Panc1 (cell line): ENCODE data around the gene MTFR2. TPM values are rescaled to one million over a fixed set of nuclear protein-coding genes. Genes with fewer than 3 reads are reported as not detected.

Experiments
- ATAC-seq: fragments of 200-7000 bp; cut with Tn5 transposase; 2 replicates; pipeline ENCODE4 v1.9.1; 2020; ENCODE audit warnings: mild to moderate bottlenecking, moderate library complexity
- BruUV-seq: library from RNA; stranded (reverse); fragments of 400-500 nt; replicated peaks from 2 replicates; lab custom pipeline; 2021; lab: Mats Ljungman, UMichigan
- CTCF ChIA-PET: fragments of 300-600 bp; sonication (Branson Sonifier 250); formaldehyde crosslinking; loops from one replicate; lab custom pipeline; 2022; ENCODE audit warnings: antibody characterized with exemption; lab: Charles Lee
- POLR2A ChIA-PET: fragments of 300-600 bp; sonication (Branson Sonifier 250); formaldehyde crosslinking; loops from one replicate; lab custom pipeline; 2022; ENCODE audit warnings: antibody characterized with exemption; lab: Charles Lee
- DNase-seq: peaks from one replicate; pipeline ENCODE4 v3.0.0-alpha.2; 2010; ENCODE audit warnings: low read depth, low spot score
- H3K27ac ChIP-seq: 2 replicates; pipeline ENCODE4 v1.5.1; 2011; ENCODE audit warnings: mild to moderate bottlenecking, low read length, inconsistent platforms
- H3K27me3 ChIP-seq: fragments of 200-500 bp; sonication (Bioruptor generic); 2 replicates; pipeline ENCODE4 v1.6.0; 2014; ENCODE audit warnings: low read length, inconsistent platforms; ENCODE audit not compliant: control insufficient read depth, insufficient read depth
- H3K36me3 ChIP-seq: fragments of 200-500 bp; sonication (Bioruptor generic); 2 replicates; pipeline ENCODE4 v1.5.1; 2014; ENCODE audit warnings: inconsistent platforms, mild to moderate bottlenecking, low read length, moderate library complexity; ENCODE audit not compliant: control insufficient read depth, insufficient read depth
- H3K4me1 ChIP-seq: 2 replicates; pipeline ENCODE4 v1.5.1; 2011; ENCODE audit warnings: inconsistent platforms, mild to moderate bottlenecking, low read length, moderate library complexity; ENCODE audit not compliant: control insufficient read depth, insufficient read depth
- H3K4me3 ChIP-seq, 2 experiments: 2 replicates each; pipeline ENCODE4 v1.5.1; 2011 to 2012; ENCODE audit warnings: low read depth in 2 of 2, low read length in 2 of 2, mild to moderate bottlenecking in 2 of 2, inconsistent platforms in 1 of 2, moderate library complexity in 1 of 2
- H3K9me3 ChIP-seq: fragments of 200-500 bp; sonication (Bioruptor generic); 2 replicates; pipeline ENCODE4 v1.5.1; 2014; ENCODE audit warnings: low read depth, mild to moderate bottlenecking, inconsistent platforms, low read length, moderate library complexity; ENCODE audit not compliant: control insufficient read depth, insufficient read depth
- POLR2AphosphoS5 ChIP-seq: IDR thresholded peaks from 2 replicates; pipeline ENCODE4 v1.6.1; 2012; ENCODE audit warnings: mild to moderate bottlenecking, low read depth, low read length, moderate library complexity
- SIN3A ChIP-seq: IDR thresholded peaks from 2 replicates; pipeline ENCODE4 v1.6.1; 2012; ENCODE audit warnings: low read depth, mild to moderate bottlenecking, low read length, moderate library complexity, borderline replicate concordance; ENCODE audit not compliant: insufficient read depth
- TCF7L2 ChIP-seq: IDR thresholded peaks from 2 replicates; pipeline ENCODE4 v1.6.1; 2011; ENCODE audit warnings: mild to moderate bottlenecking, low read depth, low read length, inconsistent platforms
- in situ Hi-C: cut with HindIII; loops from 2 replicates; pipeline ENCODE4 v1.10.0; 2016; ENCODE audit warnings: low sequenced_read_pairs, low pct_unique_long_range_greater_than_20kb
- intact Hi-C: fragments of 100-400 bp; cut with micrococcal nuclease; formaldehyde crosslinking; loops from one replicate; pipeline ENCODE4 v1.10.0; 2022; ENCODE audit not compliant: unreplicated experiment
- total RNA-seq: library from RNA; stranded (reverse); gene quantifications from one replicate; pipeline ENCODE4 v1.2.1, GENCODE V29; 2021; ENCODE audit not compliant: unreplicated experiment
- TF ChIP-seq, protein P1 (sequence below): fragments of 450-650 bp; IDR thresholded peaks from 2 replicates; pipeline ENCODE4 v1.5.1; 2017; ENCODE audit warnings: mild to moderate bottlenecking
- TF ChIP-seq, protein P2 (sequence below), 2 experiments: IDR thresholded peaks; 2 replicates each; pipeline ENCODE4 v1.6.1; 2011 to 2012; ENCODE audit warnings: low read depth in 2 of 2, control low read depth in 1 of 2, low read length in 1 of 2, mild to moderate bottlenecking in 1 of 2, moderate library complexity in 1 of 2; ENCODE audit not compliant: insufficient read depth in 1 of 2

MTFR2 gene
- total RNA-seq, 1 experiment from 2014 or later: 12.8 TPM

DNA sequence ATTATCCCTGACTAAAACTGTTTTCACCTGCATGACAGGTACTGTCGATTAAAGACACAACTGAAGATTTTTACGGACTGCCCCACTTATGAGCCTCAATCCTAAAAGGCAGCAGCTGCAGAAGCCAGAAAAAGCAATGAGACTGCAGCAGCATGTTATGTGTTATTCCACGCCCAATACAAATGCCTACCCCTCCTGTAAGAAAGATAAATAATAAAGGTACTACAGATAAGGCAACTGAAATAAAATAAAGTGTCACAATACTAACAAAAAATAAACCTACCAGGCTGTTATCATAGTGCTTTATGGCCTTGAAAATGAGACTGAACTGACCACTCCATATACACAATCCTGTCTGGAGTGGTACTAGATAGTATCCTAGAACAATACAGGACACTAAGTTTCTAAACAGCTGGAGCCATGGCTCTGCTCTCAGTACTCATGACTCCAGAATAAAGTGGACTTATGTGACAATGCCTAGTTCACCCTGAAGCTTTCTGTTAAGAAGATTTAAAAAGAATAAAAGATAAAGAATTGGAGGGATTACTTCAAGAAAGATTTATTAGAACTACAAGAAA lies 30.0 kb upstream of the MTFR2 start:
- DNase-seq (no peak), ATAC-seq (no peak)
- Histone ChIP-seq H3K4me1 (peaks cover 41% of the 10 kb centered on the region), H3K4me3 (no peak overlapping the region), H3K9me3 (no peaks in the 10 kb centered on the region), H3K36me3 (peaks cover 48% of the 10 kb centered on the region), H3K27me3 (no peaks in the 10 kb centered on the region), H3K27ac (no peak overlapping the region)
- POLR2A ChIA-PET: interaction anchor here (0.6 kb wide), 1 partner anchor 1786 kb away, joined by 7 read pairs; no protein-coding TSS in a partner anchor
- CTCF ChIA-PET: no interaction called here
- no TSS peak for BruUV-seq
- in situ Hi-C loops (no loop called here), intact Hi-C loops (no loop called here)
- TF ChIP-seq SIN3A (no peak), TCF7L2 (no peak)
- TF ChIP-seq, protein P1, sequence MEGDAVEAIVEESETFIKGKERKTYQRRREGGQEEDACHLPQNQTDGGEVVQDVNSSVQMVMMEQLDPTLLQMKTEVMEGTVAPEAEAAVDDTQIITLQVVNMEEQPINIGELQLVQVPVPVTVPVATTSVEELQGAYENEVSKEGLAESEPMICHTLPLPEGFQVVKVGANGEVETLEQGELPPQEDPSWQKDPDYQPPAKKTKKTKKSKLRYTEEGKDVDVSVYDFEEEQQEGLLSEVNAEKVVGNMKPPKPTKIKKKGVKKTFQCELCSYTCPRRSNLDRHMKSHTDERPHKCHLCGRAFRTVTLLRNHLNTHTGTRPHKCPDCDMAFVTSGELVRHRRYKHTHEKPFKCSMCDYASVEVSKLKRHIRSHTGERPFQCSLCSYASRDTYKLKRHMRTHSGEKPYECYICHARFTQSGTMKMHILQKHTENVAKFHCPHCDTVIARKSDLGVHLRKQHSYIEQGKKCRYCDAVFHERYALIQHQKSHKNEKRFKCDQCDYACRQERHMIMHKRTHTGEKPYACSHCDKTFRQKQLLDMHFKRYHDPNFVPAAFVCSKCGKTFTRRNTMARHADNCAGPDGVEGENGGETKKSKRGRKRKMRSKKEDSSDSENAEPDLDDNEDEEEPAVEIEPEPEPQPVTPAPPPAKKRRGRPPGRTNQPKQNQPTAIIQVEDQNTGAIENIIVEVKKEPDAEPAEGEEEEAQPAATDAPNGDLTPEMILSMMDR: no peak

- intact Hi-C loops (no loop called here), in situ Hi-C loops (no loop called here)
- Histone ChIP-seq H3K9me3 (no peaks in the 10 kb centered on the region), H3K4me1 (no peaks in the 10 kb centered on the region), H3K4me3 (no peak overlapping the region), H3K27me3 (no peaks in the 10 kb centered on the region), H3K27ac (no peak overlapping the region), H3K36me3 (peaks cover 81% of the 10 kb centered on the region)
- ChIA-PET CTCF (no interaction called here), POLR2A (interaction anchor here (0.6 to 1.5 kb wide), 2 partner anchors 16 to 946 kb away, joined by 3 to 5 read pairs; partner anchors contain the start of gene BCLAF1)
- BruUV-seq: no TSS peak
- DNase-seq: no peak
- no peak for TF ChIP-seq SIN3A
- no peak for ATAC-seq
These were observed 24.0 kb upstream of the MTFR2 start for GRCh38 chr6:136274062-136274461.

DNA sequence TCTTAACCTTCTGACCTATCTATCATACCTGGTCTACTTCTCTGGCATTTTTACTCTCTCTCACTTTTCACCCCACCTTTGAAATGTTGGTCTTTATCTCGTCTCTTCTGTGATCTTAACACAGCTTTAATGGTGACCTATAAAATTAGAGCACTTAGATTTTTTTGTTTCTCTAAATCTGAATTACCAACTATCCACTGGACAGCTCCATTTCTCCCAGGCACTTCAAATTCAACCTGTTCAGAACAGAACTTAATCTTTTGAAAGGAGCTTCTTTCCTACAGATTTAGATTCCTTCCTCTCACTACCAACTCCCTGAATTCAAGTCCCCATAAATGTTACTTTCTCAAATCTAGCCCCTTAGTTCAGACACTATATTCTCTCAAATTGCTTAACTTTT lies 15.0 kb upstream of the MTFR2 start:
- no peak overlapping the region for H3K4me3 ChIP-seq
- TF ChIP-seq, protein P2, sequence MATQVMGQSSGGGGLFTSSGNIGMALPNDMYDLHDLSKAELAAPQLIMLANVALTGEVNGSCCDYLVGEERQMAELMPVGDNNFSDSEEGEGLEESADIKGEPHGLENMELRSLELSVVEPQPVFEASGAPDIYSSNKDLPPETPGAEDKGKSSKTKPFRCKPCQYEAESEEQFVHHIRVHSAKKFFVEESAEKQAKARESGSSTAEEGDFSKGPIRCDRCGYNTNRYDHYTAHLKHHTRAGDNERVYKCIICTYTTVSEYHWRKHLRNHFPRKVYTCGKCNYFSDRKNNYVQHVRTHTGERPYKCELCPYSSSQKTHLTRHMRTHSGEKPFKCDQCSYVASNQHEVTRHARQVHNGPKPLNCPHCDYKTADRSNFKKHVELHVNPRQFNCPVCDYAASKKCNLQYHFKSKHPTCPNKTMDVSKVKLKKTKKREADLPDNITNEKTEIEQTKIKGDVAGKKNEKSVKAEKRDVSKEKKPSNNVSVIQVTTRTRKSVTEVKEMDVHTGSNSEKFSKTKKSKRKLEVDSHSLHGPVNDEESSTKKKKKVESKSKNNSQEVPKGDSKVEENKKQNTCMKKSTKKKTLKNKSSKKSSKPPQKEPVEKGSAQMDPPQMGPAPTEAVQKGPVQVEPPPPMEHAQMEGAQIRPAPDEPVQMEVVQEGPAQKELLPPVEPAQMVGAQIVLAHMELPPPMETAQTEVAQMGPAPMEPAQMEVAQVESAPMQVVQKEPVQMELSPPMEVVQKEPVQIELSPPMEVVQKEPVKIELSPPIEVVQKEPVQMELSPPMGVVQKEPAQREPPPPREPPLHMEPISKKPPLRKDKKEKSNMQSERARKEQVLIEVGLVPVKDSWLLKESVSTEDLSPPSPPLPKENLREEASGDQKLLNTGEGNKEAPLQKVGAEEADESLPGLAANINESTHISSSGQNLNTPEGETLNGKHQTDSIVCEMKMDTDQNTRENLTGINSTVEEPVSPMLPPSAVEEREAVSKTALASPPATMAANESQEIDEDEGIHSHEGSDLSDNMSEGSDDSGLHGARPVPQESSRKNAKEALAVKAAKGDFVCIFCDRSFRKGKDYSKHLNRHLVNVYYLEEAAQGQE (IDR thresholded peaks at IDR 0.05; ENCODE audit: insufficient read depth in 1 of 2, low read depth in 2 of 2, low read length in 1 of 2): no peak
- no peak for TF ChIP-seq POLR2AphosphoS5
- TF ChIP-seq SIN3A: no peak
- no peak for TF ChIP-seq TCF7L2
- TF ChIP-seq, protein P1: no peak
- no peaks in the 10 kb centered on the region for H3K9me3 ChIP-seq
- POLR2A ChIA-PET: no interaction called here
- H3K36me3 ChIP-seq: peaks cover 94% of the 10 kb centered on the region
- CTCF ChIA-PET: no interaction called here
- intact Hi-C loops: no loop called here
- no peaks in the 10 kb centered on the region for H3K27me3 ChIP-seq
- no TSS peak for BruUV-seq
- H3K4me1 ChIP-seq: no peaks in the 10 kb centered on the region
- ATAC-seq: no peak
- H3K27ac ChIP-seq: no peak overlapping the region
- in situ Hi-C loops: no loop called here
- DNase-seq: no peak
